Fibroblast of skin of scalp (primary cell): Measurements from ENCODE around the gene DLST.

Source experiments
- DNase-seq: peaks from one replicate; pipeline ENCODE4 v3.0.0-alpha.2; 2013

DLST gene

DNA sequence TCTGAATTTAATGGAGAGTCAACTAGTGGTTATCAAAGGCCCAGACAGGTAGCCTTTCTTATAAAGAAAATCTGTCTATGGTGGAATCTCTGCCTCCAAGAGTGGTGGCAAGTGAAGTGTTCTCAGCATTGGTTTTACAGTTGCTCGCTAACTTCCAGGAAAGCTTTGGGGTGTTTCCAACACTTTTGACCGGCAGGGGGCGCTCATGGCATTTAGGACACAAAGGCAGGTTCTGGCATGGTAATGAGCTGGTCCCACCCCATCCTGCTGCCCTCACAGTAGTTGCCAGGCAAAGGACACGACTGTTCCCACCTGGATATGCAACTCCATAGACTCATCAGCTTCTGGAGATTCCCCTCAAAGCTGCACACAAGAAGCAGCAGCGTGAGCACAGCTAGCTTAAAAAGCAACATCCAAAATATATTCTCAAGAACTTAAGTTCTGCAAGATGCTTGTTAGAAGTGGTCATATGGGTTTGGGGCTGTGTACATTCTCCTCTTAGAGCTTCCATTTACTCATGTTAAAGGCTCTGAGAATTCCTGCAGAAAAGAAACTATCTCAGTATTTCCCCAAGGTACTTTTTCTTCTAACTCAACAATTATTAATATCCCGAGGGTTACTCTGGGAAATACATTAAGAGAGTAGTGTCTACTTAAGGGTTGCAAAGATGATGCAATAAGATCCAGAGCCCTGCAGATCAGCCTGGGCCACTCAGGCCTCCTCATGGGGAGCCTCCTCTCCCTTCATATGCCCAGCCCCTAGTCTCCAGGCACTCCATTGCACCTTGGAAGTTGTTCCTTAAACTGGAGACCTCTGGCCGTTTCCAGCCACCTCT lies 20.6 kb upstream of the DLST start:
- DNase-seq: peak; percentile 87

DNA sequence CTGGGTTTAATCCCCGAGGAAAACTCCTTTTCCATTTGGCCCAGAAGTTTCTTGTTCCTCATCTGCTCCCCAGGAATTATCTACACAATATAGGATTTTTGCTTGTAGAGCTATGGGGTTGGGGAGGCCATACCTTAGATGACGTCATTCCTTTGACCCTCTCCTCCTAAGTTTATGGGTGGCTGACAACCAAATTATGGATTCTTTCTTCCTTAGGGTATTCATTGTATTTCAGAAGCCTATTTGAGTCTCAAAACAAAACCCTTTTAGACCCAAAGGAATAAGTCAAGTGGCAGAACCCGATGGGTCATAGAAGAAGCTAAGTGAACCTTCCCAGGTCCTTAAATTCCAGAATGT lies 20.0 kb upstream of the DLST start:
- no peak for DNase-seq

DNA sequence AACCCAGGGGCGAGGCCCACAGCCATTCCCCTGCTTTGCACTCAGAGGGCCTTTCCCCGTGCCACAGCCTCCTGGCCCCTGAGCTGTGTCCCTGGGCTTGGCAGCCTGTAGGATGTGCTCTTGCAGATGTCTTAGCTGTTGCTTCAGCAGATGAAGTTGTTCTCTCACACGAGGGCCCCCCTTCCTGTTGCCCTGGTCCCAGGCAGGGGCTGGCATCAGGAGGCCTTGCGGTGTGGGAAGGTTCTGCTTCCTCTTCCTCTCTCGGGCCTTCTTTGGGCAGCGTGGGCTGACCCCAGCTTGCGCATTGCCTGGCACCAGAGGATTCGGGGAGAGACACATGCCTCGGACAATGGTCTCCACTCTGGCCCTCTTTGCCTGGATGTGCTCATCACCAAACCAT lies 18.4 kb upstream of the DLST start:
- no peak for DNase-seq

DNA sequence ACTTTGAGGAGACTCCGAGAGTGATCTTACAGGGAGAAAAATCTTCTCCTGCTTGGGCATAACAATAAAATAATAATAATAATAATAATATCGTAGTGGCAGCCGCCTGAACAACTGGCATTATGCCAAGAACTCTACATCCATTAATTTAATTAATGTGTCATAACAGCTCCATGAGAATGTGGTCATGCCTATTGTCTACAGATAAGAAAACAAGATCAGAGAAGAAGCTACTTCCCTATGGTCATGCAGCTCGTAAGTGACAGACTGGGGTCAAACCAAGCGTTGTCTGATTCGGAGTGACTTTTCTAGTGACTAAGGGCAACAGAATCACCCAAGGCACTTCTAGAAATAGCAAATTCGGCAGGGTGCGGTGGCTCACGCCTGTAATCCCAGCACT lies 17.5 kb upstream of the DLST start:
- no peak for DNase-seq

DNA sequence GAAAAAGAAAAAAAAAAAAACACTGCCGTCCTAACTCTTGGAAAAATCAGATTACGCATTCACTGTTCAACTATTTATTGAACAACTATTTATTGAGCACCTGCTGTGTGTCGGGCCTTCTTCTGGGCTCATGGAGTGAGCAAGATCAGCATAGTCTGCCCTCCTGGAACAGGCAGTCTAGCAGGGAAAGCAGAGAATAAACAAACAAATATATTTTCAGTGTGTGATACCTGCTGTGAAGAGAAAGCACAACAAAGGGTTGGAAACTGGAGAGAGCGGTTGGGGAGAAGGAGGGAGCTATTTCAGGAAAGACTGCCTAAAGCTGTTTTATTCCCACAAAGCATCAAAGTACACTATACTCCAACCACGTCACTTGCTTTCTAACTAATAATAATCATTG lies 16.6 kb upstream of the DLST start:
- no peak for DNase-seq

DNA sequence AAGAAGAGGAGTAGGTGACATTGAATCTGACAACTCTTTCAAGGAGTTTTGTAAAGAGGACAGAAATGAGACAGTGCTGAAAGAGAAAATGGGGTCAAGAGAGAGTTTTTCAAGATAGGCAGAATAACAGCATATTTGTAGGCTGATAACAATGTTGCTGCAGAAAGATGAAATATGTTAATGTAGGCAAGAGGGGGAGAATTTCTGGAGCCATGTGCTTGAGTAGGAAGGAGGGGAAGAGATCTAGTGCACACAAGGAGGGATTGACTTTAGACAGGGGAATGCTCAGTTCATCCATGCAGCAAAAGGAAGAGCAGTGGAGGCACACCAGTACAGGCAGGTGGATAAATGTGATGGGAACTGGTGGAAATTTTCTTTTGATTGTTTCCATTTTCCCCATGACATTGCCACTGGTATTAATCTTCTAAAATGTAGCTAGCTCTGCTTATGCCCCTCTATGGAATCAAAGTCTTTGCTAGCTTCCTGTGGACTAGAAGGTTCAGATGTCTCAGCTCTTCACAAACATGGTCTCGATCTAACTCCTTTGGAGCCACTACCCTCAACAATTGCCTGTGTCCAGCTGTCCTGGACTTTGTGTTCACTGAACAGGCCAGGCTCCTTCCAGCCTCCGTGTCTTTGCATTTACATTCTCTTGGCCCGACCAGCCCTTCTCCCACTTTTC lies 14.9 kb upstream of the DLST start:
- DNase-seq: no peak

DNA sequence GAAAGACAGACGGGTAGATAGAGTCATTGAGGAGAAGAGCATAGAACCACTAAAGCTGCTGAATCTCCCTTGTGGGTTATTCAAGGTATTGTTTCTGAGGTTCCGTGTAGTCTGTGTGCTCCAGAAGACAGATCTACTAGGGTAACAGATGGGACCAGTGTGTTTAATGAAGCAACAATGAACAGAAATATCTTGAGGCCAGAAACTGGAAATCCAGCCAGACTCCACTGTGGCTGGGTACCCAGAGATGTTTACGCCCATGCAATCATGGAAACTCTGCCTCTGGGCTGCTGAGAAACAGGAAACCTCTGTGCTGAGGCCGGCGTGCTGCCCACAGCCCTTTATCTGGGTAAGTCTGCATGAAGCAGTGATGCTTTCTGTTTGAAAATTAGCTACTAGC lies 14.0 kb upstream of the DLST start:
- no peak for DNase-seq

DNA sequence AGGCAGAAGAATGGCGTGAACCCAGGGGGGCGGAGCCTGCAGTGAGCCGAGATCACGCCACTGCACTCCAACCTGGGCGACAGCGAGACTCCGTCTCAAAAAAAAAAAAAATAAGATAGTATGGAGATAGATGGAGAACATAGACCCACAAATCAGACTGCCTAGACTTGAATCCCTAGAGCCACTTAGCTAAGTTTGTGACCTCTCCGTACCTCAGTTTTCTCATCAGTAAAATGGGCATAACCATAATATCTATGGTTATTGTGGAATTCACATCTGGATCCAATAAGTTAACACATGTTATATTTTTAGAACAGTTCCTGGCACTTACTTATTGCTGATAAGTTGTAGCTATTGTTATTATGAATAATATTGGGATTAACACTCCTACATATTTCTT lies 13.0 kb upstream of the DLST start:
- no peak for DNase-seq

DNA sequence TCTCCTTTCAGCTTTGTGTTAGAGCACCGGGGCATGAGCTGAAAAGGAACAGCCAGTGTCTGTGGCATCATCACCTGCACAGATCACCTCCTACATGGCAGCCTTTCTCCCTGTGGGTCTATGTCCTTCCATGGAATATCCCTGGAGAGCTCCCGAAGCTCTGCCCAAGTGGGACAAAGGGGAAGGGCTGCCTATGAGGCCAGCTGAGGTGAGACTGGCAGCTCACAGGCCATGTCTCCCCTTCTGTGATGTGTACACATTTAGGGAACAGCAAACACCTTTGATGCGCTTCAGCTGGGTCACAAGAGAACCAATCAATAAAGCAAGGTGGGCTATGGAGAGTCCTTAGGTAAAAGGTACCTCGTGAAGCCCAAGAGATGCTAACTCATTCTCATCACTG lies 9.9 kb upstream of the DLST start:
- DNase-seq: no peak

DNA sequence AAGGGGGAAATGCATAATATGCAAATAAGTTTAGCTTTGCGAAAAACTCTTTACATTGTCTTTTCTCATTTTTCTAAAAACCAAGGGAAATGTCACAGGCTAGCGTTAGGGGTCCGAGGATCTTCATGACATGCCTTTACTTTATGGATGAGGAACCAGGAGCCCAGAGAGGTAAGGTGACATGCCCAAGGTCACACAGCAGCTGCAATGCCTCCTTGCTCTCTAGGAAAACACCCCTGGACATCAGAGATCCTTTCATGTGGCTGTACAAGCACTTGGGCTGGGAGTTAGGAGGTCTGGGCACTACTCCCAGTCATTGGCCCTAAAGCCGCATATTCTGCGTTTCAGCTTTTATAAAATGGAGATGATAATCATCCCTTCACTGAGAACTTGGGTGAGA lies 6.5 kb upstream of the DLST start:
- DNase-seq: no peak

DNA sequence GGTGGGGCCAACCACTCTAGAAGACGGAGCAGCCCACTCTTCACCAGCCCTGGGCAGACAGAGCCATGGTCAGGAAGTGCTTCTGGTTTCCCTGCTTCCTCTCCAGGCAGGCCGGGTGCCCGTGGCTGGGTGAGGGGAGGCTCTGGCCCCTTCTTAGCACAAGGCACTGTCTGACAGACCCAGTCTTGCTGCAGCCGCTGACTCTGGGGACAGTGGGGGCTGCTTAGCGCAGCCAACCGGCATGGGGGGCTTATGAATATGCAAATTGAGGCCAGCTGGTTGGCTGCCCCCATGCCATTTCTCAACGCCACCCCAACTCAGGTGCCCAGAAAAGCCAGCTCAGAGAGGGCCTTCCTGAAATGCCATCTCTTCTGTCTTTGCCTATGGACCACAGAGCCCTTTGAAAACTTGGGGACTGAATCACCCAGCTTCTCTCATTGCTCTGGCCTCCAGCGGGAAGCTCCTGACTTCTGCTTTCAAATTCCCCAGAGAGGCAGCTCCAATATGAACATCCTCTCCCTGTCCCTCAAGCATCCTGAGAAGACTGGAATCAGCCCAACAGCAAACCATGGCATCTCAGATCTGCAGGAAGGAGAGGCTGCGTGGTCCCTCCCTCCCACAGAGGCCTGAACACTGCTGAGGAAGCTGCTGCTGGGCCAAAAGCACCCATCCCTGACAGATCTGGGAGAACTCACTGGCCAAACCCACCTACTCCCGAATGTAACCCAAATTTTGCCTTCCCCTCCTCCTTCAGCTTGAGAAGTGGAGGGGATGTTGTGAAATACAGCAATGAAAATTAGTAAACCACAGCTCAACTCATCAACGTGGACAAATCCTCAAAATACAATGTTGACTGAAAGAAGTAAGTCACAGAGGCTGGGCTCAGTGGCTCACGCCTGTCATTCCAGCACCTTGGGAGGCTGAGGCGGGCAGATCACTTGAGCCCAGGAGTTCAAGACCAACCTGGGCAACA lies 5.5 kb upstream of the DLST start, which contains the start of gene PROX2:
Gene PROX2, minus strand, starts transcription at position 205 of the 973 bp plus-strand sequence. CDS start 12,311 bp downstream, outside the sequence.
- DNase-seq: peak; percentile 81

DNA sequence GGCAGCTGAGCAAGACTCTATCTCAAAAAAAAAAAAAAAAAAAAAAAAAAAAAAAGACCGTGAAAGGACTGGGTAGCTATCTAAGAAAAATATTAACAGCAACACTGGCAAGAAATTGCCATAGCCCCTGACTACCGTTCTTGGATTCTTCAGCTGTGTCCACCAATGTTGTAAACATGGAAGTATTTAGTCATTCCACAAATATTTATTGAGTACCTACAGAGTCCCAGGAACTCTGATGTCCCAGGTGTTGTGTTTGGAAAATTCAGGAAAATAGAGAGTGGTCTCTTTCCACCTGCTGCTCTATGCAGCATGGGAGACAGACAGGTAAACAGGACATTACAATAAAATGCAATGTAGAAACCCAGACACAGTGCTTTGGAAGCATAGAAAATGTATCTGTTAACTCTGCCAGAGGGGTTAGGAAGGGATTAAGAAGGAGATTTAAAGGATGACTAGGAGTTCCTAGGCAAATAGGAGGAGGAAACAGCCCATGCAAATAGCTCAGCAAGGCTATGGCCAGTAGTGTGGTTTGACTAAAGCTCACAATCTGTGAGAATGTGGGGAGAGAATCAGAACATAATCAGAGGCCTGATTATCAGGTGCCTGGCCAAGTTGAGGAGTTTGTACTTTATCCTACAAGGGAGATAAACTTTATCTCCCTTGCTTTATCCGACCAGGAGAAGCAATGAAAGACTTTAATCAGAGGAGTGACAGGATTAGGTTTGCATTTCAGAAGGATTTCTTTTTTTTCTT lies 2.1 kb upstream of the DLST start:
- DNase-seq: no peak

DNA sequence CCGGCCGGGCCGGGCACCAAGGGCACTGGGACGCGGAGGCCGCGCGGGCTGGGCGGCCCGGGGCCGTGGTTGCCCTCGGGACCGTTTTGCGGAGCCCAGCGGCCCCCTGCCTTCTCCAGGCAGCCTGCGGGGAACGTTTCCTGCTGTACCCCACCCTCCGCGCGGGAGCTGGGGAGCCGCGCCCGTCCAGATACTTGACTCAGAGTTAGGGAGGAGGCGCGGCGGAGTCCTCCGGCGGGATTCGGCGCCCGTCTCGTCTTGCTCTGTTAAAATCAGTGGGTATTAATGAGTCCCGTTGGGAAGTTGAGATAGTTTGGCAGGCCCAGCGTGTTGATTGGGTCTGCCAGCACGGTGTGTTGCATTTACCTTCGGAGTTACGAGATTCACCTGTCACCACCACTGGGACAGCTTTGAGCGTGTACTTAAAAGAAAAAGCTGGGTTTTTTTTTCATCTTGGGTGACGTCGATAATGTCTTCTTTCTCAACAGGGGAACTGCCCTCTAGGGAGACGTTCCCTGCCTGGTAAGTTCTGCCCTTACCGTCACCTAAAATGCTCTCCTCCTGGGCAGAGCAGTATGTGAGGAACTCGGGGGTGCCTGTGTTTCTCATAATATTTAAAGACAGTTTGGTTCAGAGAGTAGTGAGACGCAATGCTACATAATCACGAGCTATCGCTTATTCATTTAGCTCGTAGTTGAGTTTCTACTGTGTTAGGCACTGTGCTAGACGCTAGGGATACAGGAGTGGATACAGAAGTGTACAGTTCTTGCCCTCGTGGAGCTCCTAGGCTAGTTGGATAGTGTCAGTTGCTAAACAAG lies 596 bp downstream of the DLST start:
- peak; percentile 29 for DNase-seq

DNA sequence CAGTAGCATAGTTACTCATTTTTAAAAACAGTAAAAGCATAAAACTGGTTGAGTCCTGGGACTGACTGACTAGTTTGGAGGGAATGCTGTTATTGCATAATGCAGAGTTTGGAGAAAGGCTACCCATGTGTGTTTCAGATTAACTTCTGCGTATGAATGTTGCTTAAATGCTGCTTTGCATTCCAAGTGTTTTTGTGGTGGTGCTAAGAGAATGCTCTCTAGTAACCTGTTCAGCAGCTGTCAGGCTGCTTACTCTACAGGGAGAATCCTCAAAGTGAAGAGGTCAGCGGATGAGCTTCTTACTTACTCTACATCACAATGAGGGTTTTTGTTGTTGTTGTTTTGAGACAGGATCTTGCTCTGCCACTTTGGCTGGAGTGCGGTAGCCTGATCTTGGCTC lies 4.3 kb downstream of the DLST start:
- DNase-seq: peak; percentile 94

DNA sequence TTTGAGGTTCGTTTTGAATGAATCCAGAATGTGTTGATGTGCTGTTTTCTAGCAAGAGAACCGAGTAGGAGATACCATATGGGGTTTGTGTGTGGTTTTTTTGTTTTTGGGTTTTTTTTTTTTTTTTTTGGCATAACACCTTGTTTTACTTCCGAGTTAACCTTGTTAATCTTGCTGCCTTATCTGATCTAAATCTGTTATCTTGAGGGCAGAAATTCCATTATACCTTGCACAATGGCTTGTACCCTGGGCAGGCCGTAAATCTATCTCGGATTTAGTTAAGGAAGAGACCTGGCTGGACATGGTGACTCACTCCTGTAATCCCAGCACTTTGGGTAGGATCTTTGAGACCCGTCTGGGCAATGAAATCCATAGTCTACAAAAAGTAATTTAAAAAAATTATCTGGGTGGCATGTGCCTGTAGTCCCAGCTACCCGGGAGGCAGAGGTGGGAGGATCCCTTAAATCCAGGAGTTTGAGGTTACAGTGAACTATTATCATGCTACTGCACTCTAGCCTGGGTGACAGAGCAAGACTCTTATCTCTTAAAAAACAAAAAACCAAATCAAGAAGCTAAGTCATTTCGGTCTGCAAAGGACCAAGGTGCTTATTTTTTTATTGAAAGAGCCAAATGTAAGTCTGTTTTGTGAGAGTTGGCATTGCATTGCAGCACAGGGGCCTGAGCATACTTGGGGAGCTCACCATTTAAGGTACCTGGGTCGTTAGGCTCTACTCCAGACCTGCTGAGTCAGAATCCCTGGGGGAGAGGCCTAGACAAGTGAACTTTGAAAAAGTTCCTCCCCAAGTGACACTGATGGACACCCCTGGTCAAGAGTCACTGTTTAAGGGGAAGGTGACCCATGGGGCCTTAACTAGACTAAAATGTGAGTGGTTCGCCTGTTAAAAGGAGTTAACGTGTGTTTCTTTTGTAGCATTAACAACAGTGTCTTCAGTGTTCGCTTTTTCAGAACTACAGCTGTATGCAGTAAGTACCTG lies 6.7 kb downstream of the DLST start:
- no peak for DNase-seq

DNA sequence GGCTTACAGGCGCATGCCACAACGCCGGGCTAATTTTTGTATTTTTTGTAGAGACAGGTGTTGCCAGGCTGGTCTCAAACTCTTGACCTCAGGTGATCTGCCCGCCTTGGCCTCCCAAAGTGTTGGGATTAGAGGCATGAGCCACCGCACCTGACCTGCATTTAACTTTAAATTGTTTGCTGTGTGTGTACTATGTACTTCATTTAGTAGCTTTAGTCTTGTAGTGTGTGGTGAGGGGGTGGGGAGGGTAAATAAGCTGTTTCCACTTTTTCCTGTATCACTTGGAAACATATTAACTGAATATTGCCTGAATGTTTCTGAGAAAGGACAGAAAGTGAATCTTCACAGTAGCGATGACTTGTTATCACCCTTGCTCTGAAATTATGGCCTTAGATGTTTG lies 8.5 kb downstream of the DLST start:
- no peak for DNase-seq

DNA sequence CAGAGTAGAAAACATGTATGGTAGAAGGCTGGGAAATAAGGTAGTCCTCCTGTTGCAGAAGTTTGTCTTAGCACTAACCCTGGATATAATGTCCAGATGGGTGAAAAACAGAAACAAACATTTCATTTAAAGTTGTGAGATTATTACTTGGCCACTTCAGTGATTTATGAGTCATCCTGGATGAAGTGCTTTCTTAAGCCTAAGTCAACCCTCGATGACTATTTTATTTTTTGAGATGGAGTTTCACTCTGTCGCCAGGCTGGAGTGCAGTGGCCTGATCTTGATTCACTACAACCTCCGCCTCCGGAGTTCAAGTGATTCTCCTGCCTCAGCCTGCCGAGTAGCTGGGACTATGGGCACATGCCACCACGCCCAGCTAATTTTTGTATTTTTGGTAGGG lies 10.2 kb downstream of the DLST start:
- DNase-seq: no peak

DNA sequence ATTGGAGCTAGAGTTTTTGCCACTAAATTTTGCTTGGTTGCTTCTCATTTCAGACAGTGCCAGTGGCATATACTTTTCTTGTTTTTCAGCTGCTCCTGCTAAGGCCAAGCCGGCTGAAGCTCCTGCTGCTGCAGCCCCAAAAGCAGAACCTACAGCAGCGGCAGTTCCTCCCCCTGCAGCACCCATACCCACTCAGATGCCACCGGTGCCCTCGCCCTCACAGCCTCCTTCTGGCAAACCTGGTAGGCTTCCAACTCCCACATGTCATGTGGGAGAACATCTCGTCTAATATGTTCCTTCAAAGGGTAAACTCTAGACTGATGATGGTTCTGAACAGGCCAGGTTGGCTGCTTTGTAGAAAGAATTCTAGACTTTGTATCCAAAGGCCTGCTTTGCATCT lies 11.0 kb downstream of the DLST start:
- DNase-seq: no peak

DNA sequence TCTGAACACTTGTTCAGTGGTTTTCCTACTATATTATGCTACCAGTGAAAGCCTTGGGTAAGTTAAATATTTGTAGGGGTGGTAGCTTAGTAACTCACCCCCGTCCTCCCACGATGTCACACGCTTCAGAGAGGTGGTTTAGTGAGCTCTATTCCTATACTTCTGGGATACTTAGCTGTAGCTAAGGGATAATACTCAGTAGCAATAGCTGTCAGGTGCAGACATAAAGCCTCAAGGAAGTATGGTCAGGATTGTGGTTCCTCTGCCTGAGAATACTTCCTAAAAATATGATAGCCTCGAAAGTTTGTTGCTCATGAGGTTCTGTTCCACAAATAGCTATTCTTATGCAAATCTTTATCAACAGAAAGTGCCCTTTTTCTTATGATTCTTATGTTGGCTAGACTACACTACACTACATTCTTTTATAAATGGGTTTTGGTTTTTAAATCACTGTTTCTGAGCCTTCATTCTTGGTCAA lies 11.9 kb downstream of the DLST start:
- DNase-seq: no peak

DNA sequence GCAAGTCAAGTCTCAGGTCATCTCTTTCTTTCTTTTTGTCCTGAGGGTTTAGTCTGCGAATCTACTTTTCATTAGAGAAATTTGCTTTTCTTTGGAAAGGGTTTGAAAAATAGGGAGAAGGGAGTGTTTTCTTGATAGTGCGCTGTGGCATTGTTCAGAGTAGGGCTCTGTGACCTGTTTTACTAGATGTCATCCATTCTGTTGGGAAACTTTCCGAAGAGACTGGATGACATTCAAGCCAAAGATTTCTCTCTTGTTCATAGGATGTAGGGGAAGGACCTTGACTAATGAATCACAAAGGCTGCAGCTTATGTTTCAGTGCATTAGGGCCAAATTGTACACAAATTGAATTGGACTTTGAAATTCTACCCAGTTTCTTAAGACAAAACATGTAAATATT lies 14.7 kb downstream of the DLST start:
- DNase-seq: no peak
